Naive B cell (primary cell): ENCODE results near the gene GPHA2. TPM values are rescaled to one million over a fixed set of nuclear protein-coding genes. Genes with fewer than 3 reads are reported as not detected.
"Not testable (repeated sequence)": the region's sequence is repeated elsewhere in the genome, so short reads cannot be mapped to it uniquely, and the experiment has no call there.

Experiments used
- ATAC-seq, 2 donors: fragments of 150-1000 bp; cut with Tn5 transposase; 2 replicates each; pipeline ENCODE4 v1.10.0; 2021; ENCODE audit warnings: low read depth in 2 of 2, mild to moderate bottlenecking in 2 of 2, moderate library complexity in 2 of 2
- DNase-seq: peaks from one replicate; pipeline ENCODE4 v3.0.0; 2022
- H3K27ac Mint-ChIP-seq, 6 donors: one replicate each; pipeline ENCODE4 v1.8.0; 2020 to 2022; ENCODE audit warnings: mild to moderate bottlenecking in 6 of 6, mixed read lengths in 6 of 6, moderate library complexity in 5 of 6, inconsistent platforms in 2 of 6
- H3K27me3 Mint-ChIP-seq, 3 donors: one replicate each; pipeline ENCODE4 v1.8.0; 2021 to 2022; ENCODE audit warnings: mixed read lengths in 3 of 3, mild to moderate bottlenecking in 1 of 3
- H3K36me3 Mint-ChIP-seq, 2 donors: one replicate each; pipeline ENCODE4 v1.8.0; 2020 to 2022; ENCODE audit warnings: mixed read lengths in 2 of 2, inconsistent platforms in 1 of 2, mild to moderate bottlenecking in 1 of 2
- H3K4me1 Mint-ChIP-seq, 3 donors: one replicate each; pipeline ENCODE4 v1.8.0; 2020 to 2022; ENCODE audit warnings: mixed read lengths in 3 of 3, inconsistent platforms in 1 of 3, mild to moderate bottlenecking in 1 of 3, moderate library complexity in 1 of 3
- H3K4me3 Mint-ChIP-seq, 8 donors: one replicate each; pipeline ENCODE4 v1.8.0; 2020 to 2022; ENCODE audit warnings: mild to moderate bottlenecking in 8 of 8, mixed read lengths in 8 of 8, moderate library complexity in 8 of 8, inconsistent platforms in 2 of 8
- H3K9me3 Mint-ChIP-seq, 7 donors: one replicate each; pipeline ENCODE4 v1.8.0; 2020 to 2022; ENCODE audit warnings: mixed read lengths in 7 of 7, mild to moderate bottlenecking in 5 of 7, inconsistent platforms in 2 of 7, moderate library complexity in 1 of 7
- polyA plus RNA-seq, 6 donors: library from polyadenylated mRNA; unstranded; fragments of 300-500 nt; fragmentation: Illumina TruSeq; gene quantifications; one replicate each; pipeline ENCODE4 v1.2.3, GENCODE V29; 2021; ENCODE audit warnings: low read depth in 6 of 6

Gene GPHA2, protein sequence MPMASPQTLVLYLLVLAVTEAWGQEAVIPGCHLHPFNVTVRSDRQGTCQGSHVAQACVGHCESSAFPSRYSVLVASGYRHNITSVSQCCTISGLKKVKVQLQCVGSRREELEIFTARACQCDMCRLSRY
- not detected for polyA plus RNA-seq

- Mint-ChIP-seq H3K27me3 (peaks cover 0 to 5% (median 0%) of the 10 kb centered on the region in 3 donors), H3K27ac (peak within 1 kb of the TSS in 1 of 6 donors; percentile 61), H3K9me3 (no peaks in the 10 kb centered on the region), H3K36me3 (peaks cover 0 to 15% of the 10 kb centered on the region in 2 donors), H3K4me1 (no peaks in the 10 kb centered on the region), H3K4me3 (no peak within 1 kb of the TSS)
- ATAC-seq (no peak), DNase-seq (no peak)
These were observed at the start of gene GPHA2 for GRCh38 chr11:64935359-64936081. Gene GPHA2, minus strand, starts transcription at chr11:64935893. Its CDS starts 433 bp downstream, at chr11:64935460.

DNA sequence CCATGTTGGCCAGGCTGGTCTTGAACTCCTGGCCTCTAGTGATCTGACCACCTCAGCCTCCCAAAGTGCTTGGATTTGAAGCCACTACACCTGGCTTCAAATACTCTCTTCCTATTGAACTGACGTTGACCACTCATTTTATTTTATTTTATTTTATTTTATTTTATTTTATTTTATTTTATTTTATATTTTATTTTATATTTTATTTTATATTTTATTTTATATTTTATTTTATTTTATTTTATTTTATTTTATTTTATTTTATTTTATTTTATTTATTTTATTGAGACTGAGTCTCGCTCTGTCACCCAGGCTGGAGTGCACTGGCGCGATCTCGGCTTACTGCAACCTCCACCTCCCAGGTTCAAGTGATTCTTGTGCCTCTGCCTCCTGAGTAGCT lies 47.6 kb upstream of the GPHA2 start:
- H3K27ac Mint-ChIP-seq, DNase-seq, ATAC-seq, H3K36me3 Mint-ChIP-seq, H3K27me3 Mint-ChIP-seq, H3K9me3 Mint-ChIP-seq: not testable (repeated sequence)
- Mint-ChIP-seq H3K4me1 (peaks cover 37 to 54% (median 39%) of the 10 kb centered on the region in 3 donors), H3K4me3 (peak overlapping the region in 2 of 8 donors; percentile 48 to 49)

DNA sequence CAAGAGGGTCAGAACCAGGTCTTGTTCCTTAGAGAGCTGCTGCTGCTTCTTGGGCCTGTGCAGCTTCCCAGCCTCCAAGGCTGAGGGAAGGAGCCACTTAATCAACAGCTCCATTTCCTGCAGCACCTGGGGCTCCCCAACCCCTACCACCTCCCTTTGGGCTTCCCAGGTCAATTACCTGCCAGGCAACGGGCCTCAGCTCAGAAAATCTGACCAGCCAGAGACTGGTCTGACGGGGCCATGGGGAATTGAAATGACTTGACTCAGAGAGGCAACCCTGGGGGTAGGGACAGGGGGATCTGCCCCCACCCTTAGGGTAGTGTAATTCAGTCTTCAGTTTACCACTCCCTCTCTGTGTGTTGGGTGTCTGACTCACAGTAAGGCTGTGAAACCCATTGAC lies 41.0 kb upstream of the GPHA2 start:
- DNase-seq (no peak), ATAC-seq (no peak)
- H3K27me3 Mint-ChIP-seq, result no peaks in the 10 kb centered on the region
- no peaks in the 10 kb centered on the region for H3K36me3 Mint-ChIP-seq
- H3K27ac Mint-ChIP-seq, result no peak overlapping the region
- peaks cover 0 to 2% (median 0%) of the 10 kb centered on the region in 7 donors for H3K9me3 Mint-ChIP-seq
- H3K4me1 Mint-ChIP-seq, result peaks cover 18 to 41% (median 20%) of the 10 kb centered on the region in 3 donors
- H3K4me3 Mint-ChIP-seq, result no peak overlapping the region

- Mint-ChIP-seq H3K4me1 (peaks cover 19 to 50% (median 34%) of the 10 kb centered on the region in 3 donors), H3K27ac (peak overlapping the region in 5 of 6 donors; percentile 78 to 97 (median 84)), H3K36me3 (no peaks in the 10 kb centered on the region), H3K4me3 (peak overlapping the region in 7 of 8 donors; percentile 4 to 86 (median 66)), H3K9me3 (peaks cover 0 to 2% (median 0%) of the 10 kb centered on the region in 7 donors), H3K27me3 (no peaks in the 10 kb centered on the region)
- ATAC-seq (peak; percentile 49 to 62), DNase-seq (peak; percentile 36)
These were observed 38.4 kb upstream of the GPHA2 start for GRCh38 chr11:64974124-64974523.

GRCh38 chr11:64971421-64972233 lies 35.9 kb upstream of the GPHA2 start, which contains the start of gene MAJIN:
Gene MAJIN, minus strand, starts transcription at chr11:64972108. Its CDS starts 12,703 bp downstream, at chr11:64959405.
- Mint-ChIP-seq H3K27ac (peak within 1 kb of the TSS; percentile 33 to 88 (median 66)), H3K4me1 (peaks cover 15 to 45% (median 29%) of the 10 kb centered on the region in 3 donors), H3K36me3 (no peaks in the 10 kb centered on the region), H3K27me3 (no peaks in the 10 kb centered on the region), H3K4me3 (peak within 1 kb of the TSS; percentile 69 to 90 (median 80)), H3K9me3 (peaks cover 0 to 2% (median 0%) of the 10 kb centered on the region in 7 donors)
- DNase-seq (peak; percentile 83), ATAC-seq (peak; percentile 70 to 76)

DNA sequence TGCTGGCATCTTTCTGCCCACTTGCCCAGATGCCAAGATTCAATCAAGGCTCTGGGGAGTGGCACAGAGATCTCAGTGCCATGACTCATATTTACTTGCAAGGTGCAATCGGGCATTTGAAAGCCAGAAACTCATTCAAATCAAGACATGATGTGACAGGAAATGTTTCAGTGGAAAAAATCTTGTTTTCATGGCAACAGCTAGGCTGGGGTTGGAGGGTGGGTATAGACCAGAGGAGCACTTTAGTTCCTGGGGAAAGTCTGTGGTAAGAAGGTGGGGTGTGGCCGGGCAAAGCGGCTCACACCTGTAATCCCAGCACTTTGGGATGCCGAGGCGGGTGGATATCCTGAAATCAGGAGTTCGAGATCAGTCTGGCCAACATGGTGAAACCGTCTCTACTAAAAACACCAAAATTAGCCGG lies 35.0 kb upstream of the GPHA2 start:
- Mint-ChIP-seq H3K27ac (peak overlapping the region in 4 of 6 donors; percentile 47 to 81 (median 66)), H3K36me3 (no peaks in the 10 kb centered on the region), H3K4me3 (peak overlapping the region; percentile 18 to 90 (median 74)), H3K27me3 (no peaks in the 10 kb centered on the region), H3K4me1 (peaks cover 15 to 44% (median 29%) of the 10 kb centered on the region in 3 donors), H3K9me3 (peaks cover 0 to 2% (median 0%) of the 10 kb centered on the region in 7 donors)
- no peak for ATAC-seq
- DNase-seq, result no peak

DNA sequence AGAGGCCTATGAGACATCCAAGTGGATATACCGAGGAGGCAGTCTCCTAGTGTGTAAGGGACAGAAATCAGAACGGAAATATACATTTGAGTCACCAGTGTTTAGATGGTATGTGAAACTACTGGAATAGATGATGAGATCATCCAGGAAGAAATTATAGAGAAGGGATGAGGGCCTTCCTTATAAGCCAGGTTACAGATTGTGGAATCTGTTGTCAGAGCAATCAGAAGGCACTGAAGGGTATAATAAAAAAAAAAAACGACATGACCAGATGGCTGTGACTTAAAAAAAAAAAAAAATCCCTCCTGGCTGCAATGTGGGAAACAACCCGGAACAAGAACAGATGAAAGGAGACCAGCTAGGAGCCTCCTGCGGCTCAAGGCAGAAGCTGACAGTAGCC lies 33.5 kb upstream of the GPHA2 start:
- peak overlapping the region in 2 of 6 donors; percentile 55 to 67 for H3K27ac Mint-ChIP-seq

DNA sequence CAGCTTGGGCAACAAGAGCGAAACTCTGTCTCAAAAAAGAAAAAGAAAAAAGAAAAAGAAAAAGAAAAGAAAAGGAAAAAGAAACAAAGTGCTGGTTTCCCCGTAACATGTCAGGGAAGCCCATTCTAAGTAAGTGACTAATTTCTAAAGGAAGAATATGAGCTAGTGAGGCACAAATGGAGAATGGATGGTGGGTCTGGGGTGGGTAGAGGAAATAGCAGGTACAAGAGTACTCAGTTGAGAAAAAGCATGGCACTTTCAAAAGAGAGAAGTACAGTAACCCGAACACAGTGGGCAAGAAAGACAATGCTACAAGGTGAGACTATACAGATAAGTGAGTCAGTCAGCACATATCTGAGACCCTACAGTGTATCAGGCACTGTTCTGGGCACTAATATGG lies 31.7 kb upstream of the GPHA2 start:
- no peak overlapping the region for H3K27ac Mint-ChIP-seq

More for the DNA sequence above, 33.5 kb upstream of the GPHA2 start:
- Mint-ChIP-seq H3K27me3 (no peaks in the 10 kb centered on the region), H3K4me1 (peaks cover 9 to 30% (median 20%) of the 10 kb centered on the region in 3 donors), H3K4me3 (peak overlapping the region in 3 of 8 donors; percentile 4 to 41 (median 17)), H3K36me3 (no peaks in the 10 kb centered on the region), H3K9me3 (no peaks in the 10 kb centered on the region)
- DNase-seq (no peak), ATAC-seq (no peak)

DNA sequence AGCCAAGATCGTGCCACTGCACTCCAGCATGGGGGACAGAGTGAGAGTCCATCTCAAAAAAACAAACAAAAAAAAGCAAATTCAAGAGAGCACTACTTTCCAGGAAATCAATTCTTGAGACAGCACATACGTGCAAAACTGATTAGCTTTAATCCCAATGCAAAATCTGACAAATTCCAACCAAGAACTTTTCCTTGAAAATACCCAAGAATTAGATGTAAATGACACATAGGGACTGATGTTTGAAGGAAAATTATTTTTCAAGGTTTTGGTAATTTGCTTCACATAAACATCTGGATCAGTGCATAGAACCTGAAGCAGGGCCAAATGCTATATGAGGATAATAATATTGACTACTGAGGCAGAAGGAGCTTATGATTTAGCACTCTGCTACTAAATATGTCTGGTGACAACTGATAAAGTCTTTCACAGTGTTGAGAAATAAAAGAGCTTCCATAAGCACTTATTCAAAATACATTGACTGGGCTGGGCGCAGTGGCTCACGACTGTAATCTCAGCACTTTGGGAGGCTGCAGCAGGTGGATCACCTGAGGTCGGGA lies 27.5 kb upstream of the GPHA2 start:
- Mint-ChIP-seq H3K27ac (peak overlapping the region in 1 of 6 donors; percentile 82), H3K36me3 (no peaks in the 10 kb centered on the region), H3K4me1 (no peaks in the 10 kb centered on the region), H3K27me3 (peaks cover 0 to 9% (median 6%) of the 10 kb centered on the region in 3 donors), H3K4me3 (no peak overlapping the region), H3K9me3 (no peaks in the 10 kb centered on the region)
- no peak for ATAC-seq
- DNase-seq, result no peak

More for the DNA sequence above, 31.7 kb upstream of the GPHA2 start:
- Mint-ChIP-seq H3K4me1 (peaks cover 5 to 15% (median 14%) of the 10 kb centered on the region in 3 donors), H3K36me3 (no peaks in the 10 kb centered on the region), H3K27me3 (no peaks in the 10 kb centered on the region), H3K4me3 (no peak overlapping the region), H3K9me3 (no peaks in the 10 kb centered on the region)
- ATAC-seq, result no peak
- no peak for DNase-seq

DNA sequence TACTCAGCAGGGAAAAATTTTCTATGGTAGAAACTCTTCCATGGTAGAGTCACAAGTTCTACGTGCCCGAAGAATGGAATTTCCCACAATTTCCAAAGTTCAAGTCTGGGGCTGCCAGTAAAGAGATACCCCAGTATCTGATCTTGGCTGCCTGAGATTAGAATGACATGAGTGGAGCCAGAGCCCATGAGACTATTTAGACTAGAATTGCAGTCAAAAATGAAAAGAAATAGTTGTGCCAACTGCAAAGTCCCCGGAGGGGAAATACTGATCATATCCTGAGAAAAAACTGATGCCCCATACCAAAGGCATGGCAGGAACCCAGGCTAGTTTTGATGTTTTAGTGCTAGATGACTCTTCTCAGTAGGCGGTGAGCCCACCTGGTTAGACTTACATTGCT lies 25.0 kb upstream of the GPHA2 start:
- H3K4me3 Mint-ChIP-seq, result no peak overlapping the region
- no peak for ATAC-seq
- H3K27me3 Mint-ChIP-seq, result peaks cover 0 to 9% (median 6%) of the 10 kb centered on the region in 3 donors
- DNase-seq, result no peak
- H3K9me3 Mint-ChIP-seq, result no peaks in the 10 kb centered on the region
- H3K36me3 Mint-ChIP-seq, result no peaks in the 10 kb centered on the region
- no peaks in the 10 kb centered on the region for H3K4me1 Mint-ChIP-seq
- H3K27ac Mint-ChIP-seq, result no peak overlapping the region

- DNase-seq (no peak), ATAC-seq (no peak)
- Mint-ChIP-seq H3K9me3 (no peaks in the 10 kb centered on the region), H3K4me3 (no peak overlapping the region), H3K27me3 (peaks cover 0 to 13% (median 6%) of the 10 kb centered on the region in 3 donors), H3K36me3 (no peaks in the 10 kb centered on the region), H3K27ac (peak overlapping the region in 1 of 6 donors; percentile 61), H3K4me1 (no peaks in the 10 kb centered on the region)
These were observed 23.8 kb upstream of the GPHA2 start for GRCh38 chr11:64959498-64959897.

DNA sequence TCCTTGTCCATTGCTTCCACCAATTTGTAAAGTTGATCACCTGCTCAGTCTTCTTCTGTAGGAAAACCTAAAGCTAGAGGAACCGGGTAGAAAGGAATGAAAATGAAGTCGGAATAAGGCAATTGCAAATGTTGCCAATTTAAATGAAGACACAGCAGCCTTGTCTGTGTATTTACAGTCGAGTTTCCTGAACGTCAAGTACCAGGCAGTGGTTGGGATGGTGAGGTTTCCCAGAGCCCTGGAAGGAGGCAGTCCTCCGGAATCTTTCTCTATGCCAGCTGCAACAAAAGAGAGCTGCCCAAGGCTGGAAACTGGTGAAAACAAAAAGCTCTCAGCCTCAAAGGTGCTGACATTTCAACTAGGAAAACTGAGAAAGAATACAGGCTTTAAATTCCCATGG lies 18.5 kb upstream of the GPHA2 start:
- no peak for DNase-seq
- no peaks in the 10 kb centered on the region for H3K4me1 Mint-ChIP-seq
- no peak overlapping the region for H3K4me3 Mint-ChIP-seq
- H3K27me3 Mint-ChIP-seq, result peaks cover 7 to 14% (median 9%) of the 10 kb centered on the region in 3 donors
- H3K27ac Mint-ChIP-seq, result peak overlapping the region in 1 of 6 donors; percentile 42
- no peak for ATAC-seq
- H3K36me3 Mint-ChIP-seq, result no peaks in the 10 kb centered on the region
- no peaks in the 10 kb centered on the region for H3K9me3 Mint-ChIP-seq

DNA sequence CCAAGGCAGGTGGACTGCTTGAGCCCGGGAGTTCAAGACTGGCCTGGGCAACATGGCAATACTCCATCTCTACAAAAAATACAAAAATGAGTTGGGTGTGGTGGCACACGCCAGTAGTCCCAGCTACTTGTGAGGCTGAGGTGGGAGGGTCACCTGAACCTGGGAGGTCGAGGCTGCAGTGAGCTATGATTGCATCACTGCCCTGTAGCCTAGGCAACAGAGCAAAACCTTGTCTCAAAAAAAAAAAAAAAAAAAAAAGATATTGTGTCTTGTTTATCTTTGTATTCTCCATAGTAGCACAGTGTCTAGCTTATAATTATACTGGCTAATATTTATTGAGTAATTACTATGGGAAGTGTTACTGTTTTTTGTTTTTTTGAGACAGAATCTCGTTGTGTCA lies 15.8 kb upstream of the GPHA2 start:
- H3K4me3 Mint-ChIP-seq, result no peak overlapping the region
- no peak overlapping the region for H3K27ac Mint-ChIP-seq
- no peaks in the 10 kb centered on the region for H3K9me3 Mint-ChIP-seq
- DNase-seq (no peak), ATAC-seq (no peak)
- peaks cover 7 to 14% (median 9%) of the 10 kb centered on the region in 3 donors for H3K27me3 Mint-ChIP-seq
- H3K4me1 Mint-ChIP-seq, result no peaks in the 10 kb centered on the region
- no peaks in the 10 kb centered on the region for H3K36me3 Mint-ChIP-seq
